Stimulated activated CD4-positive, alpha-beta T cell treated with anti-CD3 and anti-CD28 coated beads, TNF-alpha, amount 100 ng/mL, for 4 hours (primary cell): ENCODE data around the gene PLEKHF1.

Experiments used
- DNase-seq, 3 experiments: peaks; one replicate each; pipeline ENCODE4 v3.0.0-alpha.2; 2020; ENCODE audit warnings: low read depth in 3 of 3

Gene PLEKHF1

GRCh38 chr19:29634423-29635130 is 30.7 kb upstream of the PLEKHF1 start:
- DNase-seq = no peak

GRCh38 chr19:29635963-29636362 is 29.3 kb upstream of the PLEKHF1 start:
- no peak for DNase-seq

GRCh38 chr19:29636553-29637360 is 28.5 kb upstream of the PLEKHF1 start:
- no peak for DNase-seq

GRCh38 chr19:29639086-29639485 is 26.2 kb upstream of the PLEKHF1 start:
- no peak for DNase-seq

GRCh38 chr19:29640231-29640630 is 25.0 kb upstream of the PLEKHF1 start:
- no peak for DNase-seq

GRCh38 chr19:29641597-29641996 is 23.7 kb upstream of the PLEKHF1 start:
- no peak for DNase-seq

GRCh38 chr19:29643361-29643935 is 21.8 kb upstream of the PLEKHF1 start:
- DNase-seq = no peak

- no peak for DNase-seq
These were observed 21.1 kb upstream of the PLEKHF1 start for GRCh38 chr19:29644210-29644609.

- no peak for DNase-seq
These were observed 19.8 kb upstream of the PLEKHF1 start for GRCh38 chr19:29645491-29645867.

- DNase-seq = no peak
These were observed 19.4 kb upstream of the PLEKHF1 start for GRCh38 chr19:29645911-29646310.

- no peak for DNase-seq
These were observed 14.4 kb upstream of the PLEKHF1 start for GRCh38 chr19:29650772-29651387.

- DNase-seq = no peak
These were observed 13.5 kb upstream of the PLEKHF1 start for GRCh38 chr19:29651622-29652394.

GRCh38 chr19:29653398-29653797 is 11.9 kb upstream of the PLEKHF1 start:
- DNase-seq = no peak

GRCh38 chr19:29655648-29656335 is 9.5 kb upstream of the PLEKHF1 start:
- DNase-seq = no peak

- DNase-seq = no peak
These were observed 6.9 kb upstream of the PLEKHF1 start for GRCh38 chr19:29658221-29658991.

- peak in 2 of 3 experiments; percentile 38 to 52 for DNase-seq
These were observed 4.4 kb upstream of the PLEKHF1 start for GRCh38 chr19:29660835-29661234.

GRCh38 chr19:29662278-29662603 is 3.0 kb upstream of the PLEKHF1 start:
- DNase-seq = no peak

GRCh38 chr19:29662604-29663404 is 2.5 kb upstream of the PLEKHF1 start:
- DNase-seq = no peak
